Measurements from ENCODE around the gene RAB30.

DNA sequence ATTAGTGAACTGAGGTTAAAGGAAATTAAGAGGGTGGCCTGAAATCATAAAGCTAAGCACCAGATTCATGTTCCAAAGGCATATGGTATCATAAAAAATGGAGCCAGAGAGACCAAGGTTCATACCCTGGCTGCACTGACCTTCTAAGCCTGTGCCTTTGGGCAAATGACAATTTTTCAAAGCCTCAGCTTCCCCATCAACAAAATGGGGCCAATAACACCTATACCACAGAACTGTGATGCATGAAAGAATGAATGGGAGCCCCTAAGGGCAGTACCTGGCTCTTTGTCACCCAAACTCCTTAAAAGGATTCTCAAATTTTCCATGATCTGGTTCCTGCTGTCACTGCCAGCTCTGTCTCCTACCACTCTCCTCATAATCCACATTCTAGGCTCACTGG is 72.5 kb downstream of the RAB30 start:
- TF ChIP-seq, protein P1, sequence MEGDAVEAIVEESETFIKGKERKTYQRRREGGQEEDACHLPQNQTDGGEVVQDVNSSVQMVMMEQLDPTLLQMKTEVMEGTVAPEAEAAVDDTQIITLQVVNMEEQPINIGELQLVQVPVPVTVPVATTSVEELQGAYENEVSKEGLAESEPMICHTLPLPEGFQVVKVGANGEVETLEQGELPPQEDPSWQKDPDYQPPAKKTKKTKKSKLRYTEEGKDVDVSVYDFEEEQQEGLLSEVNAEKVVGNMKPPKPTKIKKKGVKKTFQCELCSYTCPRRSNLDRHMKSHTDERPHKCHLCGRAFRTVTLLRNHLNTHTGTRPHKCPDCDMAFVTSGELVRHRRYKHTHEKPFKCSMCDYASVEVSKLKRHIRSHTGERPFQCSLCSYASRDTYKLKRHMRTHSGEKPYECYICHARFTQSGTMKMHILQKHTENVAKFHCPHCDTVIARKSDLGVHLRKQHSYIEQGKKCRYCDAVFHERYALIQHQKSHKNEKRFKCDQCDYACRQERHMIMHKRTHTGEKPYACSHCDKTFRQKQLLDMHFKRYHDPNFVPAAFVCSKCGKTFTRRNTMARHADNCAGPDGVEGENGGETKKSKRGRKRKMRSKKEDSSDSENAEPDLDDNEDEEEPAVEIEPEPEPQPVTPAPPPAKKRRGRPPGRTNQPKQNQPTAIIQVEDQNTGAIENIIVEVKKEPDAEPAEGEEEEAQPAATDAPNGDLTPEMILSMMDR (IDR thresholded peaks at IDR 0.05), result no peak
- no peak for TF ChIP-seq POLR2A (IDR thresholded peaks at IDR 0.05)

All from suprapubic skin (tissue), 3 donors.